22Rv1 (cell line): ENCODE data around the gene NOL3.

ENCODE experiments used
- H3K27ac ChIP-seq: fragments of 450-650 bp; 2 replicates; pipeline ENCODE4 v1.5.1; 2017
- CTCF ChIP-seq: fragments of 450-650 bp; IDR thresholded peaks from 2 replicates; pipeline ENCODE4 v1.5.1; 2017; ENCODE audit warnings: mild to moderate bottlenecking
- ZFX ChIP-seq: fragments of 450-650 bp; IDR thresholded peaks from 2 replicates; pipeline ENCODE4 v1.6.1; 2017; ENCODE audit warnings: antibody characterized with exemption, borderline replicate concordance

Gene NOL3

GRCh38 chr16:67188323-67188722 lies 18.0 kb downstream of the NOL3 start:
- no peak overlapping the region for H3K27ac ChIP-seq
- TF ChIP-seq CTCF (no peak), ZFX (no peak)

GRCh38 chr16:67188798-67189197 lies 18.5 kb downstream of the NOL3 start:
- TF ChIP-seq CTCF, result no peak
- TF ChIP-seq ZFX, result no peak
- H3K27ac ChIP-seq, result no peak overlapping the region

GRCh38 chr16:67190041-67190440 lies 19.7 kb downstream of the NOL3 start, which contains the start of gene EXOC3L1:
EXOC3L1 (minus strand) TSS chr16:67190136; CDS start chr16:67189676, 460 bp downstream.
- H3K27ac ChIP-seq, result no peak within 1 kb of the TSS

GRCh38 chr16:67190448-67191399 lies 20.4 kb downstream of the NOL3 start:
- TF ChIP-seq ZFX, result no peak
- TF ChIP-seq CTCF, result no peak
- no peak overlapping the region for H3K27ac ChIP-seq

More at GRCh38 chr16:67190041-67190440, 19.7 kb downstream of the NOL3 start, which contains the start of gene EXOC3L1:
- TF ChIP-seq ZFX (no peak), CTCF (no peak)

- TF ChIP-seq ZFX, result no peak
- TF ChIP-seq CTCF, result no peak
- H3K27ac ChIP-seq, result peak overlapping the region; percentile 73
These were observed 21.2 kb downstream of the NOL3 start for GRCh38 chr16:67191411-67191994.

- peak within 1 kb of the TSS; percentile 73 for H3K27ac ChIP-seq
- TF ChIP-seq ZFX (0 out of 2 replicates have a peak, but pooled peaks have one; percentile 30), CTCF (no peak)
These were observed 21.8 kb downstream of the NOL3 start, which contains the start of gene E2F4 for GRCh38 chr16:67191995-67192681. E2F4 (plus strand) TSS chr16:67192155; CDS start chr16:67192228, 73 bp downstream.
